ENCODE results near the gene ZNF384. TPM values are rescaled to one million over a fixed set of nuclear protein-coding genes. Genes with fewer than 3 reads are reported as not detected.

The ZNF384 gene
- total RNA-seq, 1 experiment from 2014 or later, result 68.5 TPM

GRCh38 chr12:6620885-6621274 lies 68.3 kb downstream of the ZNF384 start:
- H3K36me3 Mint-ChIP-seq (ENCODE audit: insufficient read depth, unreplicated experiment), result no peaks in the 10 kb centered on the region
- TF ChIP-seq, protein P1, sequence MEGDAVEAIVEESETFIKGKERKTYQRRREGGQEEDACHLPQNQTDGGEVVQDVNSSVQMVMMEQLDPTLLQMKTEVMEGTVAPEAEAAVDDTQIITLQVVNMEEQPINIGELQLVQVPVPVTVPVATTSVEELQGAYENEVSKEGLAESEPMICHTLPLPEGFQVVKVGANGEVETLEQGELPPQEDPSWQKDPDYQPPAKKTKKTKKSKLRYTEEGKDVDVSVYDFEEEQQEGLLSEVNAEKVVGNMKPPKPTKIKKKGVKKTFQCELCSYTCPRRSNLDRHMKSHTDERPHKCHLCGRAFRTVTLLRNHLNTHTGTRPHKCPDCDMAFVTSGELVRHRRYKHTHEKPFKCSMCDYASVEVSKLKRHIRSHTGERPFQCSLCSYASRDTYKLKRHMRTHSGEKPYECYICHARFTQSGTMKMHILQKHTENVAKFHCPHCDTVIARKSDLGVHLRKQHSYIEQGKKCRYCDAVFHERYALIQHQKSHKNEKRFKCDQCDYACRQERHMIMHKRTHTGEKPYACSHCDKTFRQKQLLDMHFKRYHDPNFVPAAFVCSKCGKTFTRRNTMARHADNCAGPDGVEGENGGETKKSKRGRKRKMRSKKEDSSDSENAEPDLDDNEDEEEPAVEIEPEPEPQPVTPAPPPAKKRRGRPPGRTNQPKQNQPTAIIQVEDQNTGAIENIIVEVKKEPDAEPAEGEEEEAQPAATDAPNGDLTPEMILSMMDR (IDR thresholded peaks at IDR 0.05; ENCODE audit: unreplicated experiment), result no peak
- CTCF ChIA-PET, result no interaction called here

GRCh38 chr12:6620137-6620884 lies 68.9 kb downstream of the ZNF384 start:
- H3K9me3 Mint-ChIP-seq (ENCODE audit: low read depth, unreplicated experiment), result no peaks in the 10 kb centered on the region
- no peaks in the 10 kb centered on the region for H3K4me1 Mint-ChIP-seq (ENCODE audit: low read depth, unreplicated experiment)
- no peaks in the 10 kb centered on the region for H3K27me3 Mint-ChIP-seq (ENCODE audit: unreplicated experiment)
- intact Hi-C loops (cut with micrococcal nuclease; ENCODE audit: unreplicated experiment), result no loop called here
- no peak for DNase-seq
- no peak overlapping the region for H3K4me3 Mint-ChIP-seq (ENCODE audit: low read depth, unreplicated experiment)
- no peaks in the 10 kb centered on the region for H3K36me3 Mint-ChIP-seq (ENCODE audit: insufficient read depth, unreplicated experiment)
- H3K27ac Mint-ChIP-seq (ENCODE audit: unreplicated experiment), result no peak overlapping the region
- no TSS peak for BruUV-seq (replicated peaks)
- CTCF ChIA-PET, result no interaction called here
- TF ChIP-seq, protein P1 (IDR thresholded peaks at IDR 0.05; ENCODE audit: unreplicated experiment), result no peak

More at GRCh38 chr12:6620885-6621274, 68.3 kb downstream of the ZNF384 start:
- DNase-seq, result no peak
- H3K27ac Mint-ChIP-seq (ENCODE audit: unreplicated experiment), result no peak overlapping the region
- no TSS peak for BruUV-seq (replicated peaks)
- H3K9me3 Mint-ChIP-seq (ENCODE audit: low read depth, unreplicated experiment), result no peaks in the 10 kb centered on the region
- intact Hi-C loops (cut with micrococcal nuclease; ENCODE audit: unreplicated experiment), result no loop called here
- H3K4me1 Mint-ChIP-seq (ENCODE audit: low read depth, unreplicated experiment), result no peaks in the 10 kb centered on the region
- H3K4me3 Mint-ChIP-seq (ENCODE audit: low read depth, unreplicated experiment), result no peak overlapping the region
- no peaks in the 10 kb centered on the region for H3K27me3 Mint-ChIP-seq (ENCODE audit: unreplicated experiment)

- no peak overlapping the region for H3K4me3 Mint-ChIP-seq (ENCODE audit: low read depth, unreplicated experiment)
- H3K27ac Mint-ChIP-seq (ENCODE audit: unreplicated experiment), result no peak overlapping the region
- intact Hi-C loops (cut with micrococcal nuclease; ENCODE audit: unreplicated experiment), result loop anchor here (5.0 to 10.0 kb wide), 2 partner anchors 79 to 206 kb away; partner anchors contain the start of genes GPR162 and P3H3
- BruUV-seq (replicated peaks), result no TSS peak
- H3K9me3 Mint-ChIP-seq (ENCODE audit: low read depth, unreplicated experiment), result no peaks in the 10 kb centered on the region
- no peaks in the 10 kb centered on the region for H3K36me3 Mint-ChIP-seq (ENCODE audit: insufficient read depth, unreplicated experiment)
- TF ChIP-seq, protein P1 (IDR thresholded peaks at IDR 0.05; ENCODE audit: unreplicated experiment), result no peak
- H3K27me3 Mint-ChIP-seq (ENCODE audit: unreplicated experiment), result no peaks in the 10 kb centered on the region
- DNase-seq, result no peak
- H3K4me1 Mint-ChIP-seq (ENCODE audit: low read depth, unreplicated experiment), result peaks cover 9% of the 10 kb centered on the region
- CTCF ChIA-PET, result no interaction called here
Measured at GRCh38 chr12:6618483-6619225, 70.5 kb downstream of the ZNF384 start.

Other genes starting within 250 kb of the ZNF384 start
- gene CD27, start 244.4 kb downstream of the ZNF384 start, total RNA-seq (2022), result not detected in 2 replicates
- gene TAPBPL, start 237.3 kb downstream of the ZNF384 start, total RNA-seq (2022), result 28.0 and 32.7 TPM in 2 replicates
- gene VAMP1, start 218.7 kb downstream of the ZNF384 start, total RNA-seq (2022), result 5.0 and 7.4 TPM in 2 replicates
- 213 and 220 TPM in 2 replicates for gene MRPL51, start 196.1 kb downstream of the ZNF384 start, total RNA-seq (2022)
- gene NCAPD2, start 195.3 kb downstream of the ZNF384 start, total RNA-seq (2022), result 78.0 and 94.7 TPM in 2 replicates
- gene GAPDH, start 154.9 kb downstream of the ZNF384 start, total RNA-seq (2022), result 2,412 and 2,552 TPM in 2 replicates
- 0.76 and 1.0 TPM in 2 replicates for gene IFFO1, start 133.3 kb downstream of the ZNF384 start, total RNA-seq (2022)
- 86.1 and 88.5 TPM in 2 replicates for gene NOP2, start 121.1 kb downstream of the ZNF384 start, total RNA-seq (2022)
- gene CHD4, start 82.0 kb downstream of the ZNF384 start, total RNA-seq (2022), result 164 and 165 TPM in 2 replicates
- gene LPAR5, start 53.4 kb downstream of the ZNF384 start, total RNA-seq (2022), result 2.5 and 3.2 TPM in 2 replicates
- gene ACRBP, start 41.9 kb downstream of the ZNF384 start, total RNA-seq (2022), result 2.9 and 4.1 TPM in 2 replicates
- 24.9 and 26.6 TPM in 2 replicates for gene ING4, start 26.3 kb downstream of the ZNF384 start, total RNA-seq (2022)
- gene PIANP, start 11.4 kb upstream of the ZNF384 start, total RNA-seq (2022), result not detected in 2 replicates
- 47.3 and 55.3 TPM in 2 replicates for gene COPS7A, start 34.7 kb upstream of the ZNF384 start, total RNA-seq (2022)
- 176 and 183 TPM in 2 replicates for gene MLF2, start 63.8 kb upstream of the ZNF384 start, total RNA-seq (2022)
- 53.5 and 62.9 TPM in 2 replicates for gene PTMS, start 77.0 kb upstream of the ZNF384 start, total RNA-seq (2022)
- 0.34 TPM in 1 of 2 replicates, not detected in the other for gene LAG3, start 83.1 kb upstream of the ZNF384 start, total RNA-seq (2022)
- not detected in 2 replicates for gene CD4, start 100.2 kb upstream of the ZNF384 start, total RNA-seq (2022)
- gene GPR162, start 132.4 kb upstream of the ZNF384 start, total RNA-seq (2022), result not detected in 2 replicates
- 0.45 and 0.56 TPM in 2 replicates for gene P3H3, start 139.0 kb upstream of the ZNF384 start, total RNA-seq (2022)
- not detected in 2 replicates for gene GNB3, start 151.6 kb upstream of the ZNF384 start, total RNA-seq (2022)
- 47.9 and 57.1 TPM in 2 replicates for gene CDCA3, start 161.9 kb upstream of the ZNF384 start, total RNA-seq (2022)
- 126 and 128 TPM in 2 replicates for gene USP5, start 162.8 kb upstream of the ZNF384 start, total RNA-seq (2022)
- gene TPI1, start 178.2 kb upstream of the ZNF384 start, total RNA-seq (2022), result 608 and 639 TPM in 2 replicates
- gene SPSB2, start 183.9 kb upstream of the ZNF384 start, total RNA-seq (2022), result 18.0 and 21.5 TPM in 2 replicates
- gene LRRC23, start 215.4 kb upstream of the ZNF384 start, total RNA-seq (2022), result 6.0 and 8.3 TPM in 2 replicates
- gene ENO2, start 225.2 kb upstream of the ZNF384 start, total RNA-seq (2022), result 14.5 and 16.1 TPM in 2 replicates
- 59.9 and 62.0 TPM in 2 replicates for gene ATN1, start 238.6 kb upstream of the ZNF384 start, total RNA-seq (2022)

All from Calu3 (cell line).